HG03575 (cell line): Measurements from ENCODE around the gene AFF3.
"Not testable (repeated sequence)": the region's sequence is repeated elsewhere in the genome, so short reads cannot be mapped to it uniquely, and the experiment has no call there.

ENCODE experiments used
- ATAC-seq: cut with Tn5 transposase; IDR thresholded peaks from one replicate; pipeline ENCODE4 v1.9.1; 2021; ENCODE audit not compliant: unreplicated experiment, insufficient number of reproducible peaks, low FRiP score; ENCODE audit errors: extremely low read depth

AFF3 gene

GRCh38 chr2:99770876-99771275 lies 371.5 kb downstream of the AFF3 start:
- ATAC-seq, result no peak

GRCh38 chr2:99765731-99766318 lies 376.6 kb downstream of the AFF3 start:
- no peak for ATAC-seq

GRCh38 chr2:99763764-99764163 lies 378.6 kb downstream of the AFF3 start:
- ATAC-seq, result no peak

- ATAC-seq, result no peak
These were observed 379.7 kb downstream of the AFF3 start for GRCh38 chr2:99762714-99763113.

- ATAC-seq, result no peak
These were observed 384.7 kb downstream of the AFF3 start for GRCh38 chr2:99757611-99758114.

- ATAC-seq, result no peak
These were observed 386.3 kb downstream of the AFF3 start for GRCh38 chr2:99756059-99756458.

- no peak for ATAC-seq
These were observed 388.2 kb downstream of the AFF3 start for GRCh38 chr2:99754210-99754609.

- ATAC-seq, result no peak
These were observed 388.9 kb downstream of the AFF3 start for GRCh38 chr2:99753505-99753904.

GRCh38 chr2:99748344-99748743 lies 394.0 kb downstream of the AFF3 start:
- no peak for ATAC-seq

- no peak for ATAC-seq
These were observed 394.5 kb downstream of the AFF3 start for GRCh38 chr2:99747842-99748241.

- no peak for ATAC-seq
These were observed 399.2 kb downstream of the AFF3 start for GRCh38 chr2:99743146-99743545.

- ATAC-seq, result no peak
These were observed 404.9 kb downstream of the AFF3 start for GRCh38 chr2:99737537-99737936.

- no peak for ATAC-seq
These were observed 406.6 kb downstream of the AFF3 start for GRCh38 chr2:99735753-99736152.

GRCh38 chr2:99735314-99735713 lies 407.1 kb downstream of the AFF3 start:
- ATAC-seq, result not testable (repeated sequence)

- no peak for ATAC-seq
These were observed 408.2 kb downstream of the AFF3 start for GRCh38 chr2:99734236-99734635.

GRCh38 chr2:99729104-99730025 lies 413.0 kb downstream of the AFF3 start:
- ATAC-seq, result no peak

GRCh38 chr2:99728166-99728565 lies 414.2 kb downstream of the AFF3 start:
- no peak for ATAC-seq

GRCh38 chr2:99727199-99727598 lies 415.2 kb downstream of the AFF3 start:
- no peak for ATAC-seq

GRCh38 chr2:99726691-99727090 lies 415.7 kb downstream of the AFF3 start:
- ATAC-seq, result no peak

- no peak for ATAC-seq
These were observed 416.6 kb downstream of the AFF3 start for GRCh38 chr2:99725820-99726219.
